Gastrocnemius medialis (tissue), 4 donors: ENCODE results near the gene MED13L.

Experiments used
- CTCF ChIP-seq, 5 experiments: fragments of 450-650 bp in 3 of 5; fragments of 200-600 bp in 2 of 5; sonication (generic) in 2 of 5; IDR thresholded peaks in 4 of 5; conservative IDR thresholded peaks in 1 of 5; 1 replicate in 4 of 5; 2 replicates in 1 of 5; pipeline ENCODE4 v1.5.1; 2016 to 2019; ENCODE audit warnings: antibody characterized with exemption in 5 of 5, mild to moderate bottlenecking in 3 of 5, moderate library complexity in 3 of 5
- POLR2A ChIP-seq, 2 donors: fragments of 450-650 bp; IDR thresholded peaks; one replicate each; pipeline ENCODE4 v1.6.1; 2017; ENCODE audit warnings: antibody characterized with exemption in 2 of 2, mild to moderate bottlenecking in 2 of 2, moderate library complexity in 2 of 2

DNA sequence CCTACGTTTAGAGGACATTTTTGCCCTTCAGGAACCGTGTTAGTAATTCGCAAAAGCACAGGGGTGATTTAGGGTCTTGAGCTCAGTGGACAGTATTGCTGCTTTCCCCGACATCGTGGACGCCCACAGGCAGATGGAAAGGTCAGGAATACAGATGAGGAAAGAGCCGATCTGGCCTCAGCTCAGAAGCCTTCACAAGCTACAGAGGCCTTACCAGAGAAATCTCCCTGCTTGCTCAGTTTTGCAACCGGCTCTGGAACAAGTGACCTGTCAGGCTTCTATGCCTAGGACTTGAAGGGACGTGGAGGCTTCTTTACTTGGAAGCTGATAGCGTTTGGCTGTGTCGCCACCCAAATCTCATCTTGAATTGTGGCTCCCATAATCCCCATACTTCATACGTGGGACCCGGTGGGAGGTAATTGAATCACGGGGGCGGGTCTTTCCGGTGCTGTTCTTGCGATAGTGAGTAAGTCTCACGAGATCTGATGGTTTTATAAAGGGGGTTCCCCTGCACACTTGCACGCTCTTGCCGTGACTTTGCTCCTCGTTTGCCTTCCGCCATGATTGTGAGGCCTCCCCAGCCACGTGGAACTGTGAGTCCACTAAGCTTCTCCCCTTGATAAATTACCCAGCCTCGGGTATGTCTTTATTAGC, 332.5 kb downstream of the MED13L start:
- TF ChIP-seq CTCF (IDR thresholded peaks at IDR 0.05 in 4 of 5, conservative IDR thresholded peaks at IDR 0.05 in 1 of 5): no peak
- no peak for TF ChIP-seq POLR2A (IDR thresholded peaks at IDR 0.05)
